ENCODE data around the gene MAST3.

MAST3 gene

GRCh38 chr19:18059297-18059696, 38.3 kb upstream of the MAST3 start:
- TF ChIP-seq CTCF (IDR thresholded peaks at IDR 0.05), result no peak

GRCh38 chr19:18059902-18060301, 37.7 kb upstream of the MAST3 start:
- TF ChIP-seq CTCF (IDR thresholded peaks at IDR 0.05), result no peak

GRCh38 chr19:18060472-18060871, 37.1 kb upstream of the MAST3 start:
- TF ChIP-seq CTCF (IDR thresholded peaks at IDR 0.05), result no peak

- TF ChIP-seq CTCF (IDR thresholded peaks at IDR 0.05), result no peak
Observed at GRCh38 chr19:18062028-18062427, 35.5 kb upstream of the MAST3 start.

- peak; percentile 30; the same call in 1 of the 2 replicates for TF ChIP-seq CTCF (IDR thresholded peaks at IDR 0.05)
Observed at GRCh38 chr19:18063463-18063862, 34.1 kb upstream of the MAST3 start.

- no peak for TF ChIP-seq CTCF (IDR thresholded peaks at IDR 0.05)
Observed at GRCh38 chr19:18065173-18065495, 32.4 kb upstream of the MAST3 start.

GRCh38 chr19:18068395-18068794, 29.2 kb upstream of the MAST3 start:
- no peak for TF ChIP-seq CTCF (IDR thresholded peaks at IDR 0.05)

GRCh38 chr19:18069383-18069782, 28.2 kb upstream of the MAST3 start:
- no peak for TF ChIP-seq CTCF (IDR thresholded peaks at IDR 0.05)

Measured in LNCAP (cell line).